Prostate gland (tissue), 2 donors: ENCODE data around the gene MAF.

ENCODE experiments used
- POLR2A ChIP-seq: fragments of 450-650 bp; IDR thresholded peaks from one replicate; pipeline ENCODE4 v1.6.1; 2016; ENCODE audit warnings: antibody characterized with exemption, mild to moderate bottlenecking
- POLR2AphosphoS5 ChIP-seq: sonication (generic); formaldehyde crosslinking; IDR thresholded peaks from one replicate; pipeline ENCODE4 v1.6.1; 2017; ENCODE audit warnings: antibody characterized with exemption
- TF ChIP-seq, protein P1 (sequence below), 4 experiments: fragments of 200-600 bp in 2 of 4; fragments of 450-650 bp in 2 of 4; sonication (generic) in 2 of 4; IDR thresholded peaks; 1 replicate in 3 of 4; 2 replicates in 1 of 4; pipeline ENCODE4 v1.5.1; 2016 to 2019; ENCODE audit warnings: antibody characterized with exemption in 4 of 4, mild to moderate bottlenecking in 2 of 4, moderate library complexity in 2 of 4

DNA sequence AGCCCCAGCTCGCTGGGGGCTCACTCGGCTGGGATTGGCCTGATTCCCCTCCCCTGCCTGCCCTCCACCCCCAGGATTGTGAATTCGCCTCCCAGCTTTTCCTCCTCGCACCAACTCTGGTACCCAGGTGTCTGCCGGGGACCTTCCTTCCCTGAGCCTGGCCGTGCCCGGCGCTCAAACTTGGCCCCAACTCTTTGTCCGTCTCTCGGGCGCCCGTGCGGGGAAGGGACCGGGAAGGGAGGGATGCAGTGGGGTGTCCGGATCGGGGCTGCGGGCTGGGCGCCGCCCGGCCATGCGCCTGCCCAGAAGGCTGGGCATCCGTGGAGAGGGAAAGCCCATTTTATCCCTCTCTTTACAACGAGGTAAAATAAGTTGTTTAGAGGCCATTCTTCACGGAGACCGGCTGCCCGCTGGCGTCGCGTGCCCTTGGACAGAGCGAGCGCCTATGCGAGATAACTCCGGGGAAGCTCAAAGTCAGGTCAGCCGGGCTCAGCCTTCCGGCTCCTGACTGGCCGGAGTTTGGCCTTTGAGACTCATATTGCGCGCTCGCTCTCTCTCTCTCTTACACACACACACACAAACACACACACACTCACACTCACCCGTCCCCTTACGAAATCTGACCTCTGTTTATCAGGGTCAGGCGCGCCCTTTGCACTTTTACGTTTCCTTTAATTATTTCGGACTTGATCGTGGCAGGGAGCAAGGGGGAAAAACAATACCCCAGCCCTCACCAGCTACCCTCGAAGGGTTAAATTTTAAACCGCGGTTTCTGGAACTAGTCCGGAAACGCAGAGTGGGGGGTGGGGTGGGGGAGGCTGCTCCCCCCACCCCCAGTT is 774 bp upstream of the MAF start:
- TF ChIP-seq, protein P1, sequence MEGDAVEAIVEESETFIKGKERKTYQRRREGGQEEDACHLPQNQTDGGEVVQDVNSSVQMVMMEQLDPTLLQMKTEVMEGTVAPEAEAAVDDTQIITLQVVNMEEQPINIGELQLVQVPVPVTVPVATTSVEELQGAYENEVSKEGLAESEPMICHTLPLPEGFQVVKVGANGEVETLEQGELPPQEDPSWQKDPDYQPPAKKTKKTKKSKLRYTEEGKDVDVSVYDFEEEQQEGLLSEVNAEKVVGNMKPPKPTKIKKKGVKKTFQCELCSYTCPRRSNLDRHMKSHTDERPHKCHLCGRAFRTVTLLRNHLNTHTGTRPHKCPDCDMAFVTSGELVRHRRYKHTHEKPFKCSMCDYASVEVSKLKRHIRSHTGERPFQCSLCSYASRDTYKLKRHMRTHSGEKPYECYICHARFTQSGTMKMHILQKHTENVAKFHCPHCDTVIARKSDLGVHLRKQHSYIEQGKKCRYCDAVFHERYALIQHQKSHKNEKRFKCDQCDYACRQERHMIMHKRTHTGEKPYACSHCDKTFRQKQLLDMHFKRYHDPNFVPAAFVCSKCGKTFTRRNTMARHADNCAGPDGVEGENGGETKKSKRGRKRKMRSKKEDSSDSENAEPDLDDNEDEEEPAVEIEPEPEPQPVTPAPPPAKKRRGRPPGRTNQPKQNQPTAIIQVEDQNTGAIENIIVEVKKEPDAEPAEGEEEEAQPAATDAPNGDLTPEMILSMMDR (IDR thresholded peaks at IDR 0.05), result peak in 1 of 4 experiments; percentile 1
- TF ChIP-seq POLR2AphosphoS5 (no peak), POLR2A (peak; percentile 32)
